GM12872 (cell line): ENCODE results near the gene ZMIZ1.

Experiments used
- CTCF ChIP-seq: IDR thresholded peaks from 3 replicates; pipeline ENCODE4 v1.5.1; 2011; ENCODE audit warnings: low read depth, mild to moderate bottlenecking, low read length, moderate library complexity; ENCODE audit not compliant: insufficient read depth

The ZMIZ1 gene

GRCh38 chr10:79346388-79347225 is 277.8 kb downstream of the ZMIZ1 start:
- no peak for TF ChIP-seq CTCF

GRCh38 chr10:79347226-79347893 is 278.6 kb downstream of the ZMIZ1 start, which contains the start of gene PPIF:
PPIF (plus strand) TSS chr10:79347469; CDS start chr10:79347549, 80 bp downstream.
- TF ChIP-seq CTCF = peak; percentile 84

- TF ChIP-seq CTCF = no peak
Observed at GRCh38 chr10:79347894-79348639, 279.3 kb downstream of the ZMIZ1 start.

- TF ChIP-seq CTCF = no peak
Observed at GRCh38 chr10:79348640-79348988, 279.8 kb downstream of the ZMIZ1 start.

- TF ChIP-seq CTCF = no peak
Observed at GRCh38 chr10:79349072-79349491, 280.3 kb downstream of the ZMIZ1 start.

GRCh38 chr10:79349766-79350406 is 281.1 kb downstream of the ZMIZ1 start:
- no peak for TF ChIP-seq CTCF
